Activated CD4-positive, alpha-beta memory T cell treated with anti-CD3 and anti-CD28 coated beads for 36 hours (primary cell): Measurements from ENCODE around the gene USP31. TPM values are rescaled to one million over a fixed set of nuclear protein-coding genes. Genes with fewer than 3 reads are reported as not detected.
"Not testable (repeated sequence)": the region's sequence is repeated elsewhere in the genome, so short reads cannot be mapped to it uniquely, and the experiment has no call there.

Experiments used
- CTCF ChIA-PET: fragments of 350-600 bp; sonication (Branson Sonifier 250); formaldehyde crosslinking; loops from one replicate; lab custom pipeline; 2021; ENCODE audit warnings: antibody characterized with exemption, inconsistent platforms; lab: Charles Lee
- POLR2A ChIA-PET: fragments of 350-600 bp; sonication (Branson Sonifier 250); formaldehyde crosslinking; loops from one replicate; lab custom pipeline; 2021; ENCODE audit warnings: antibody characterized with exemption; lab: Charles Lee
- DNase-seq: peaks from one replicate; pipeline ENCODE4 v3.0.0-alpha.2; 2020
- H3K27ac Mint-ChIP-seq: one replicate; pipeline ENCODE4 v1.8.0; 2021; ENCODE audit warnings: mixed read lengths
- H3K27me3 Mint-ChIP-seq: one replicate; pipeline ENCODE4 v1.8.0; 2021; ENCODE audit warnings: mixed read lengths
- H3K36me3 Mint-ChIP-seq: one replicate; pipeline ENCODE4 v1.8.0; 2021; ENCODE audit warnings: mixed read lengths
- H3K4me1 Mint-ChIP-seq: one replicate; pipeline ENCODE4 v1.8.0; 2021; ENCODE audit warnings: low read depth, mixed read lengths
- H3K4me3 Mint-ChIP-seq: one replicate; pipeline ENCODE4 v1.8.0; 2021; ENCODE audit warnings: mild to moderate bottlenecking, mixed read lengths
- H3K9me3 Mint-ChIP-seq: one replicate; pipeline ENCODE4 v1.8.0; 2021; ENCODE audit warnings: mixed read lengths
- intact Hi-C: fragments of 100-400 bp; cut with micrococcal nuclease; formaldehyde crosslinking; loops from one replicate; pipeline ENCODE4 v1.15.1; 2023
- total RNA-seq, 2 experiments: library from RNA; stranded (reverse); gene quantifications; one replicate each; pipeline ENCODE4 v1.2.3, GENCODE V29; 2021

The USP31 gene
- total RNA-seq, 2 experiments from 2014 or later = 5.4 to 5.7 TPM

DNA sequence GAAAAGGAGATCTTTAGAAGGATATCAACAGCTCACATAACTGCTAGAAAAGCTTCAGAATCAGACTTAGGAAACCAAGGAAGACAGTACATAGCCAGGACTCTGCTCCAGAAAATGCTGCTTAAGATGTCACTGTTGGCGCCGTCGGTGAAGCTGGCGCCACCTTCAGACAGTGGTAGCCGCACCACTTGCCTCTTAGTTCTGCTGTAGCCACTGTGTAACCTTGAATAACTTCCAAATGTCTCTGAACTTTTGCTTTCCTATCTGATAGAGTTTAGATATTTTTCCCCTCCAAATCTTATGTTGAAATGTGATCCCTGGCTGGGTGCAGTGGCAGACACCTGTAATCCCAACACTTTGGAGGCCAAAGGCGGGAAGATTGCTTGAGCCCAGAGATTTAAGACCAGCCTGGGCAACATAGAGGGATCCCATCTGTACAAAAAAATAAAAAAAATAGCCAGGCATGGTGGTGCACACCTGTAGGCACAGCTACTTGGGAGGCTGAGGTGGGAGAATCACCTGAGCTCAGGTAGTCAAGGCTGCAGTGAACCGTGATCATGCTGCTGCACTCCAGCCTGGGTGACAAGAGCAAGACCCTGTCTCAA lies 6.3 kb upstream of the USP31 start:
- Mint-ChIP-seq H3K9me3 (no peaks in the 10 kb centered on the region), H3K4me1 (peaks cover 6% of the 10 kb centered on the region), H3K4me3 (no peak overlapping the region), H3K27ac (no peak overlapping the region), H3K36me3 (no peaks in the 10 kb centered on the region), H3K27me3 (peaks cover 15% of the 10 kb centered on the region)
- peak; percentile 13 for DNase-seq
- POLR2A ChIA-PET = no interaction called here
- CTCF ChIA-PET = no interaction called here
- intact Hi-C loops = no loop called here

DNA sequence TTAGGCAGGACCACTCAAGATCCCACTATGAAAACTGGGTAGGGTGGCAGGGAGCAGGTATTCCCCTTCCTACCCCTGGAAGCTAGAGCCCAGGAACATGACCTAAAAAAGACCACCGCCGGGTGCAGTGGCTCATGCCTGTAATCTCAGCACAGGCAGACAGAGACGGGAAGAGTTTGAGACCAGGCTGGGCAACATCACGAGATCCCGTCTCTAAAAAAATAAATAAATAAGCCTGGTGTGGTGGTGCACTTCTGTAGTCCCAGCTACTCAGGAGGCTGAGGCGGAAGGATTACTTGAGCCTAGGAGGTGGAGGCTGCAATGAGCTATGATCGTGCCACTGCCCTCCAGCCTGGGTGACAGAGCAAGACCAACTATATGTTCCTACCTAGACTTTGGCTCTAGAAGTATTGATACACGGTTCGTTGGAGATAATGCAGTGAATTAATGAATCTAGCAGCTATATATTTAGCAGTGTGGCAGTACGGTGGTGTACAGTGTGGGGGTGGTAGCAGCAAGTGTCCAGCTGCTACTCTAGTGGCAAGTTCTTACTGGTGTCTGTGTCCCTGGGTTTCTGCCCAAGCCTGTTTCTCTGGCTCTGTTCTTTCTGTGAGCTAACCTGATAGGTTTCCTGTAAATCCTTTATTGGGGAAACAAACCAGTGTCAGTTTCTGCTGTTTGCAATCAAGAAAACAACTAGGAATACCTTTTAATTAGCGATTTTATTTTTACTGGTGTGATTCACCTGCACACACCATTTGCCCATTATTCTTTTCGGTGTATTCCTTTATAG lies 3.3 kb upstream of the USP31 start:
- Mint-ChIP-seq H3K27me3 (peaks cover 10% of the 10 kb centered on the region), H3K36me3 (peaks cover 1% of the 10 kb centered on the region), H3K4me1 (peaks cover 18% of the 10 kb centered on the region), H3K4me3 (no peak overlapping the region), H3K9me3 (no peaks in the 10 kb centered on the region), H3K27ac (no peak overlapping the region)
- CTCF ChIA-PET = no interaction called here
- POLR2A ChIA-PET = no interaction called here
- intact Hi-C loops = no loop called here
- DNase-seq = no peak

DNA sequence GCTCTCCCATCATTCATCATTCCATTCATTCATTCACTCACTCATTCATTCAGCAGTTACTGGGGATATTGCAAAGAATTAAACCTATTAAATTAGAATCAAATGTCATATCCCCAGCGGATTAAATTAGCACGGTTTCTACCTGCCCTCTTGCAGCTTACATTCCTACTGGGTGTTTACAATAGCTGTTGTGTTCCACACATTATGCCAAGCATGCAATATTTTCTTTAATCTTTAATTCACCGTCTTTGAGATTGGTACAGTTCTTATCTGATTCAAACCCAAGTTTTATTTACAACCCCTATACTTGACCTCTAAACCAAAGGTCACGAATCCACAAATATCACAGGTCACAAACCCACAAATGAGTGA lies 727 bp upstream of the USP31 start:
- ChIA-PET CTCF (interaction anchor here (0.6 to 0.7 kb wide), 2 partner anchors 32 to 1052 kb away, joined by 3 read pairs; no protein-coding TSS in a partner anchor), POLR2A (no interaction called here)
- intact Hi-C loops = no loop called here
- Mint-ChIP-seq H3K4me3 (peak overlapping the region; percentile 91), H3K27ac (no peak overlapping the region), H3K4me1 (peaks cover 19% of the 10 kb centered on the region), H3K36me3 (peaks cover 2% of the 10 kb centered on the region), H3K9me3 (no peaks in the 10 kb centered on the region), H3K27me3 (peaks cover 4% of the 10 kb centered on the region)
- DNase-seq = no peak

DNA sequence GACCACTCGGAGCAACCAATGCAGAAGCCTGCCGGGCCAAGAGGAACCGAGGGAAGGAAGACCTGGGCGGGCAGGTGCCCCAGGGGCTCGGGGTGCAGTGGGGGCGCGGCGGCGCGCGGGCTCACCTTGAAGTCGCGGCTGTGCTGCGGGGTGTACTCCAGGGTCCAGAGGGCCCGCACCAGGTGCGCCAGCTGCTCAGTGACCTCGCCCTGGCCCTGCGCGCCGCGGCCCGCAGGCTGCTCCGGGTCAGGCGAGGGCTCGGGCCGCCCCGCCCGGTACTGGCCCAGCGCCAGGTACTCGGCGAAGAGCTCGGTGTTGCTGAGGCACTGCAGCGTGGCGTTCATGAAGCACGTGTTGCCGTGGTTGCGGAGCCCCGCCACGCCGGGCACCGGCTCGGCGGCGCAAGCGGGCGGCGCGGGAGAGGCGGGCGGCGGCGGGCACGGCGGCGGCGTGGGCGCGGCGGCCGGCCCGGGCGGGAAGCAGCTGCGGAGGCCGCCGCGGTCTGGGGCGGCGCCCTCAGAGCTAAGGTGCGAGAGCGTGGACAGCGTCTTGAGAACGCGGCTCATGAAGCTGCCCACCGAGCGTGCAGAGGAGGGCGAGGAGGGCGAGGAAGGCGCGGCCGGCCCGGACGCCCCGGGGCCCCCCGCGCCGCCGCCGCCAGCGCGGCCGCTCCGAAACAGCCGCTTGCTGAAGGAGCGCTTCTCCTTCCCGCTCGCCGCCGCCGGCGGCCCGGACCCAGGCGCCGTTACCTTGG lies 562 bp downstream of the USP31 start:
- Mint-ChIP-seq H3K27ac (no peak overlapping the region), H3K4me1 (peaks cover 21% of the 10 kb centered on the region), H3K9me3 (no peaks in the 10 kb centered on the region), H3K4me3 (peak overlapping the region; percentile 87), H3K27me3 (peaks cover 1% of the 10 kb centered on the region), H3K36me3 (peaks cover 2% of the 10 kb centered on the region)
- POLR2A ChIA-PET = interaction anchor here (1.3 kb wide), 1 partner anchor 26 kb away, joined by 3 read pairs; no protein-coding TSS in a partner anchor
- intact Hi-C loops = no loop called here
- peak; percentile 62 for DNase-seq
- CTCF ChIA-PET = no interaction called here

DNA sequence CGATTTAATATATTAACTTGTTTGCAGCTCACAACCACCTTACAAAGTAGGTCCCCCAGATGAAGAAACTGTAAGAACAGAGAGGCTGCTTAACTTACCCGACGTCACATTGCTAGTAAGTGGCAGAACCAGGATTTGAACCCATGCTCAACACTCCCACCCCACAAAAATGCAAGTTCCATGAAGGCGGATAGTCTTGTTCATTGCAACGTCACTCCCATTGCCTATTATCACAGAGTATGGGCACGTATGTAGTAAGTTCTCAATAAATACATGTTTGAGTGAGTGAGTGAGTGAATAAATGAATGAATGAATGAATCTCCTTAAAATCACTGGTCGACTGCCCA lies 1.1 kb downstream of the USP31 start:
- intact Hi-C loops = no loop called here
- CTCF ChIA-PET = no interaction called here

DNA sequence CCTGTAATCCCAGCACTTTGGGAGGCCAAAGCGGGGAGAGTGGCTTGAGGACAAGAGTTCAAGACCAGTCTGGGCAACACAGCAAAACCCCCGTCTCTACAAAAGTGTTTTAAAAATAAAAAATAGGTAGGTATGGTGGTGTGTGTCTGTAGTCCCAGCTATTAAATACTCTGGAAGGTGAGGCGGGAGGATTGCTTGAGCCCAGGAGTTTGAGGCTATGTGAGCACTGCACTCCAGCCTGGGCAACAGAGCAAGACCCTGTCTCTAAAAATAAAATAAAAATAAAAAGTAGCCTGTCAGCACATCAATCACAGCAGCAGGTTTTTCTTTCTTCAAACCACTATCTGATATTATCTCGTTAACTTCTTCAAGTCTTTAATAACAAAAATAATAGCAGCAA lies 1.6 kb downstream of the USP31 start:
- no peak for DNase-seq
- peaks cover 21% of the 10 kb centered on the region for H3K4me1 Mint-ChIP-seq
- POLR2A ChIA-PET = no interaction called here
- intact Hi-C loops = no loop called here
- peaks cover 1% of the 10 kb centered on the region for H3K27me3 Mint-ChIP-seq
- H3K9me3 Mint-ChIP-seq = no peaks in the 10 kb centered on the region
- peaks cover 2% of the 10 kb centered on the region for H3K36me3 Mint-ChIP-seq
- CTCF ChIA-PET = no interaction called here
- H3K4me3 Mint-ChIP-seq = peak overlapping the region; percentile 87
- no peak overlapping the region for H3K27ac Mint-ChIP-seq

More for the DNA sequence above, 1.1 kb downstream of the USP31 start:
- Mint-ChIP-seq H3K27ac (no peak overlapping the region), H3K27me3 (peaks cover 1% of the 10 kb centered on the region), H3K4me1 (peaks cover 21% of the 10 kb centered on the region), H3K4me3 (peak overlapping the region; percentile 87), H3K9me3 (no peaks in the 10 kb centered on the region), H3K36me3 (peaks cover 2% of the 10 kb centered on the region)
- POLR2A ChIA-PET = no interaction called here
- no peak for DNase-seq

DNA sequence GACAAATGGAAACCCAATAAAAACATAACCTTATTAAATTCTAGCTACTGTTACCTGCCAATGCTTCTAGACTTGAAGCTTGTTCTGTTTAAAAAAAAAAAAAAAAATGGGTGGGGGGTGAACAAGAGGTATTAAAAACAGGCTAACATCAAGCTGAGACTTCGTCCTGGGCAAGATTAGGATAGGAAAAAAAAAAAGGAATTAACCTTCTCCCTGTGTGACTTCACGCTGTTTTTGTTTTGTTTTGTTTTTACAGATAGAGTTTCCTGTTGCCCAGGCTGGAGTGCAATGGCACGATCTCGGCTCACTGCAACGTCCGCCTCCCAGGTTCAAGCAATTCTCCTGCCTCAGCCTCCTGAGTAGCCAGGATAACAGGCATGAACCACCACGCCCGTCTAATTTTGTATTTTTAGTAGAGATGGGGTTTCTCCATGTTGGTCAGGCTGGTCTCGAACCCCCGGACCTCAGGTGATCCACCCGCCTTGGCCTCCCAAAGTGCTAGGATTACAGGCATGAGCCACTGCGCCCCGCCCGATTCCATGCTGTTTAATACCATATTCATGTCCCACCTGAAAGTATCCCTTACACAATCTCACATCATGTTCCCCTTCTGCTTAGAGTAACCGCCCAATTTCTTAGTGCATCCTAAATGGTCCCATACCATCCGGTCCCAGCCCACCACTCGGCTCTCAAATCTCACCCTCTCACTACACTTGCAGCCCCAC lies 2.2 kb downstream of the USP31 start:
- Mint-ChIP-seq H3K4me1 (peaks cover 21% of the 10 kb centered on the region), H3K27me3 (peaks cover 1% of the 10 kb centered on the region), H3K4me3 (peak overlapping the region; percentile 27), H3K36me3 (peaks cover 2% of the 10 kb centered on the region), H3K9me3 (no peaks in the 10 kb centered on the region), H3K27ac (no peak overlapping the region)
- intact Hi-C loops = no loop called here
- DNase-seq = no peak
- ChIA-PET POLR2A (interaction anchor here (0.7 kb wide), 1 partner anchor 1612 kb away, joined by 5 read pairs; no protein-coding TSS in a partner anchor), CTCF (interaction anchor here (0.7 kb wide), 1 partner anchor 29 kb away, joined by 4 read pairs; no protein-coding TSS in a partner anchor)

DNA sequence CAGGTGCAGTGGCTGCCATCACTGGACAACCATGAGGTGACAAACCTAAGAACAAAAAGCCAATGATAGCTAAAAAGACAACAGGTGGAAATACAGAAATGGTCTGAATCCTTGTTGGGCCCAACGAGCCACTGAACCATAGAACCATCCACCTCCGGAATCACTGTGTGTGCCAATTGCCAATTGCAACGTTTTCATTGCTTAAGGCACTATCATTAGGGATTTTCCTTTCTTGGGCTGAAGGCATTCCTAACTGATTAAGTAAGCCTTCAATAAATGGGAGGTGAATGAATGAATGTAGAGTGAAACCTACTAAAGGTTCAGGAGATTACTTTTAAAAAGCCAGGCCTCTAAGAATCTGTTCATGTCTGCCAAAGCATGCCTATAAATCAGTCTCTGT lies 3.6 kb downstream of the USP31 start:
- peaks cover 21% of the 10 kb centered on the region for H3K4me1 Mint-ChIP-seq
- DNase-seq = no peak
- H3K9me3 Mint-ChIP-seq = no peaks in the 10 kb centered on the region
- no peak overlapping the region for H3K27ac Mint-ChIP-seq
- ChIA-PET CTCF (no interaction called here), POLR2A (no interaction called here)
- peaks cover 2% of the 10 kb centered on the region for H3K36me3 Mint-ChIP-seq
- H3K4me3 Mint-ChIP-seq = no peak overlapping the region
- no peaks in the 10 kb centered on the region for H3K27me3 Mint-ChIP-seq
- intact Hi-C loops = no loop called here

DNA sequence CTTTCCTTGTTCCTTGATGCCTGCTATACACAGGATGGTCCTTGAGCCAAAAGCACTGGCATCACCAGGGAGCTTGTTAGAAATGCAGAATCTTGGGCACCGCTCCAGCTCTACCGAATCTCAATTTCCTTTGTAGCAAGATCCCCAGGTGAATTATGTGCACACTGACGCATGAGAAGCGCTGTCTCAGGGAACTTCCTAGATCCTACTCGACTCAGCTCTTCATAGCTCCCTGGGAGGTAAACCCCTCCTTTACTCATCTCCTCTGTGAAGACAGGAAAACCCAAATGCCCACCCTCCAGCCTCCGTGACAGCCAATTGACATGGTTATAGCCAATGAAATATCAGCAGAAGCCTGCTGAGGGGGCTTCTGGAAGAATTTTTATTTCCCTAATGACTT lies 4.1 kb downstream of the USP31 start:
- ChIA-PET CTCF (no interaction called here), POLR2A (no interaction called here)
- Mint-ChIP-seq H3K9me3 (no peaks in the 10 kb centered on the region), H3K27me3 (no peaks in the 10 kb centered on the region), H3K4me3 (no peak overlapping the region), H3K36me3 (peaks cover 2% of the 10 kb centered on the region), H3K4me1 (peaks cover 21% of the 10 kb centered on the region), H3K27ac (no peak overlapping the region)
- no peak for DNase-seq
- intact Hi-C loops = no loop called here

DNA sequence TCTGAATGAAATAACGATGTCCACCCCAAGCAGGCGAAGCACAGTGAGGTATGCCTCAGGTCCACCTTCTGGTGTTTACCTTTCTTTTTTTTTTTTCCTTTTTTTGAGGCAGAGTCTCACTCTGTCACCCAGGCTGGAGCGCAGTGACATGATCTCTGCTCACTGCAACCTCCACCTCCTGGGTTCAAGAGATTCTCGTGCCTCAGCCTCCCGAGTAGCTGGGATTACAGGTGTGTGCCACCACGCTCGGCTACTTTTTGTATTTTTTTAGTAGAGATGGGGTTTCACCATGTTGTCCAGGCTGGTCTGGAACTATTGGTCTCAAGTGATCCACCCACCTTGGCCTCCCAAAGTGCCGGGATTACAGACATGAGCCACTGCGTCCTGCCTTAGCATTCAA lies 4.9 kb downstream of the USP31 start:
- H3K36me3 Mint-ChIP-seq, H3K27ac Mint-ChIP-seq, H3K9me3 Mint-ChIP-seq, H3K27me3 Mint-ChIP-seq, CTCF ChIA-PET, H3K4me3 Mint-ChIP-seq, DNase-seq, POLR2A ChIA-PET, intact Hi-C loops: not testable (repeated sequence)
- H3K4me1 Mint-ChIP-seq = peaks cover 13% of the 10 kb centered on the region

DNA sequence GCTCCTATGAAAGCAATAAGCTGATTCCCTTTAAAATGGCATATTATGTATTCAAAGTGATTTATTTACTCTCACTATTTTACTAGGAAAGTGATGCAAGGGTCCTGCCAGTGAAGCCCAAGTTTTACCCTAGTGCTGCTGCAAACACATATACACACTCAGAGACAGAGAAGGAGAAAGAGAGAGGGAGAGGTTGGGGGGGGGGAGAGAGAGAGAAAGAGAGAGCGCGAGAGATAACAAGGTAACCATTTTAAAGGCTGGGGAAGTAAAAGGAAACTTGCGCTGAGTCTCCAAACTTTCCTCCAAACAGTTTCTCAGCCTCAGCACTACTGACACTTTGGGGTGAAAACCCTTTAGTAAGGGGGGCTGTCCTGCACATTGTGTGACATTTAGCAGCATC lies 5.9 kb downstream of the USP31 start:
- Mint-ChIP-seq H3K9me3 (peaks cover 2% of the 10 kb centered on the region), H3K27me3 (no peaks in the 10 kb centered on the region), H3K4me1 (peaks cover 13% of the 10 kb centered on the region), H3K4me3 (no peak overlapping the region), H3K36me3 (peaks cover 4% of the 10 kb centered on the region), H3K27ac (no peak overlapping the region)
- DNase-seq = no peak
- ChIA-PET POLR2A (no interaction called here), CTCF (no interaction called here)
- intact Hi-C loops = no loop called here
